Choroid plexus epithelial cell (primary cell): ENCODE results near the gene GEMIN2.
"Not testable (repeated sequence)": the region's sequence is repeated elsewhere in the genome, so short reads cannot be mapped to it uniquely, and the experiment has no call there.

ENCODE experiments used
- DNase-seq: peaks from one replicate; pipeline ENCODE4 v3.0.0-alpha.2; 2010; ENCODE audit warnings: low read depth
- H3K4me3 ChIP-seq: 2 replicates; pipeline ENCODE4 v1.5.1; 2011; ENCODE audit warnings: low read depth, mild to moderate bottlenecking, control low read depth, low read length, moderate library complexity
- TF ChIP-seq, protein P1 (sequence below): conservative IDR thresholded peaks from 2 replicates; pipeline ENCODE4 v1.5.1; 2011; ENCODE audit warnings: low read depth, mild to moderate bottlenecking, control low read depth, inconsistent platforms, low read length, moderate library complexity

GEMIN2 gene

DNA sequence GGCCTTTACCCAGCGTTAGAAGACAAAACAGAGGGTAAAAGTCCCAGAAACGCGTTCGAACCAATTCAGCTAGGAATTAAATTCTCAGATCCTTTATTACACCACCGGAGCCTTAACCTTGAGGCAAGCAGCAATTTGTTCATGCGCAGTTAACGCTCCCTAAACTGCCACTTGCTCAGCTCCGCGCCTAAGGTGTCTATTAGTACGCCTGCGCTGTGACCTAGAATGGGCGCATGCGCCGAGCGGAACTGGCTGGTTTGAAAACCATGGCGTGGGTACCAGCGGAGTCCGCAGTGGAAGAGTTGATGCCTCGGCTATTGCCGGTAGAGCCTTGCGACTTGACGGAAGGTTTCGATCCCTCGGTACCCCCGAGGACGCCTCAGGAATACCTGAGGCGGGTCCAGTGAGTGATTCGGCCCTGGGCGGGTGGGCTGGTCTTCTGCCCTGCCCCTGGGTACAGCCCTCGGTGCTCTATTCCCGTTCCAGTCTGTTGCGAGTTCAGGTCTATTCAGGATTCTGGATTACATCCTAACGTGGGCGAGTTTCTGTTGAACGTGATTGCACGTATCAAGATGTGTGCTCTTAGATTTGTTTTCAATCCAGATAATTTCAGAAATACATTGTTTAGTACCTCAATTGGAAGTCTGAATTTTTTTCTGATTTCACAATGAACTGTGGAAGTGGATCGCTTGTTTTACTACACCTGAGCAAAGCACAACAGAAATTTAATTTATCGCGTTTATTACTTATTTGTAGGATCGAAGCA lies at the start of gene GEMIN2:
Gene GEMIN2, plus strand, starts transcription at position 251 of the 766 bp plus-strand sequence. Its CDS starts 16 bp downstream, at position 267.
- TF ChIP-seq, protein P1, sequence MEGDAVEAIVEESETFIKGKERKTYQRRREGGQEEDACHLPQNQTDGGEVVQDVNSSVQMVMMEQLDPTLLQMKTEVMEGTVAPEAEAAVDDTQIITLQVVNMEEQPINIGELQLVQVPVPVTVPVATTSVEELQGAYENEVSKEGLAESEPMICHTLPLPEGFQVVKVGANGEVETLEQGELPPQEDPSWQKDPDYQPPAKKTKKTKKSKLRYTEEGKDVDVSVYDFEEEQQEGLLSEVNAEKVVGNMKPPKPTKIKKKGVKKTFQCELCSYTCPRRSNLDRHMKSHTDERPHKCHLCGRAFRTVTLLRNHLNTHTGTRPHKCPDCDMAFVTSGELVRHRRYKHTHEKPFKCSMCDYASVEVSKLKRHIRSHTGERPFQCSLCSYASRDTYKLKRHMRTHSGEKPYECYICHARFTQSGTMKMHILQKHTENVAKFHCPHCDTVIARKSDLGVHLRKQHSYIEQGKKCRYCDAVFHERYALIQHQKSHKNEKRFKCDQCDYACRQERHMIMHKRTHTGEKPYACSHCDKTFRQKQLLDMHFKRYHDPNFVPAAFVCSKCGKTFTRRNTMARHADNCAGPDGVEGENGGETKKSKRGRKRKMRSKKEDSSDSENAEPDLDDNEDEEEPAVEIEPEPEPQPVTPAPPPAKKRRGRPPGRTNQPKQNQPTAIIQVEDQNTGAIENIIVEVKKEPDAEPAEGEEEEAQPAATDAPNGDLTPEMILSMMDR = no peak
- peak; percentile 97 for DNase-seq
- peak within 1 kb of the TSS; percentile 73 for H3K4me3 ChIP-seq

DNA sequence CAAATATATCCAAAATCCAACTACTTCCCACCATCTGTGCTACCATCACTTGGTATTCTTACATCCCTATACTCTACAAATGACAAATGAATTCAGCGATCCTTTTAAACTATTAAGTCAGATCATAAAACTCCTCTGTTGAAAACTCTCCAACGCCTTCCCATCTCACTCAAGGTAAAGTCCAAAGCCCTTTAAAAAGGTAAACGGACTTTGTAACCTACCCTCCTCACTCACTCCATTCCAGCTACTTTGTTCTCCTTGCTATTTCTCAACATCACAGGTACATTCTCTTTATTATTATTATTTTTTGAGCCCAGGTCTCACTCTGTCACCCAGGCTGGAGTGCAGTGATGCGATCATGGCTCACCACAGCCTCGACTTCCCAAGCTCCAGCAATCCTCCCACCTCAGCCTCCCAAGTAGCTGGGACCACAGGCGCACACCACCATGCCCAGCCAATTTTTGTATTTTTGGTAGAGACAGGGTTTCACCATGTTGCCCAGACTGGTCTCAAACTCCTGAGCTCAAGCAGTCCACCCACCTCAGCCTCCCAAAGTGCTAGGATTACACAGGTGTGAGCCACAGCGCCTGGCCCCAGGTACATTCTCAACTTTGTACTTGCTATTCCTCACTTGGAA lies 44.8 kb upstream of the GEMIN2 start:
- DNase-seq, H3K4me3 ChIP-seq: not testable (repeated sequence)

DNA sequence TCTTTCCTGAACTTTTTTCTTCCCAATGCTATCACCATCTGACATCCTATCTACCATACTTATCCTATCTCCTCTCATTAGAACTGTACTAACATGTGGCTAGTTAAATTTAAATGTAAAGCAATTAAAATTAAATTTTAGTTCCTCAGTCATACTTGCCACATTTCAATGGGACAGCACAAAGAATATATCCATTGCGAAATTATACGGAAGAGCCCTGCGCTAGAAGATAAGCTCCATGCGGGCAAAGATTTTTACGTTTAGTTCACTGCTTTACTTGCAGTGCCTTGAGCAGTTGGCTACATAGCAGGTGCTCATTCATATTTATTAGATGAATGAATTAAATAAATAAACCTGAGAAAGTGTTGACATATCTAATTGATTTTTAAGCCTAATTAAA lies 44.2 kb upstream of the GEMIN2 start:
- no peak overlapping the region for H3K4me3 ChIP-seq
- TF ChIP-seq, protein P1 = no peak
- DNase-seq = no peak

- no peak overlapping the region for H3K4me3 ChIP-seq
- DNase-seq = no peak
- TF ChIP-seq, protein P1 = no peak
Observed at GRCh38 chr14:39071096-39071495, 43.0 kb upstream of the GEMIN2 start.

DNA sequence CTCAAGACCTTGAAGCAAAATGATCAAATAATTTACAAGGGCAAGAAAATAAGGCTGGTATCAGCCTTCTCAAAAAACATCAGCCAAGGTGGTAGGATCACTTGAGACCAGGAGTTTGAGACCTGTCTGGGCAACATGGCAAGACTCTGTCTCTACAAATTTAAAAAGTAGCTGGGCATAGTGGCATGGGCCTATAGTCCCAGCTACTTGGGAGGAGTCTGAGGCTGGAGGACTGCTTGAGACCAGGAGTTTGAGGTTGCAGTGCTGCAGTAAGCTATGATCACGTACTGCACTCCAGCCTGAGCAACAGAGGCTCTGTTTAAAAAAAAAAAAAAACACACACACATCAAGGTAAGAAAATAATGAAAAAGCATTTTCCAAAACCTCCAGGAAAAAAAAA lies 33.2 kb upstream of the GEMIN2 start:
- no peak overlapping the region for H3K4me3 ChIP-seq
- DNase-seq = no peak
- TF ChIP-seq, protein P1 = no peak

DNA sequence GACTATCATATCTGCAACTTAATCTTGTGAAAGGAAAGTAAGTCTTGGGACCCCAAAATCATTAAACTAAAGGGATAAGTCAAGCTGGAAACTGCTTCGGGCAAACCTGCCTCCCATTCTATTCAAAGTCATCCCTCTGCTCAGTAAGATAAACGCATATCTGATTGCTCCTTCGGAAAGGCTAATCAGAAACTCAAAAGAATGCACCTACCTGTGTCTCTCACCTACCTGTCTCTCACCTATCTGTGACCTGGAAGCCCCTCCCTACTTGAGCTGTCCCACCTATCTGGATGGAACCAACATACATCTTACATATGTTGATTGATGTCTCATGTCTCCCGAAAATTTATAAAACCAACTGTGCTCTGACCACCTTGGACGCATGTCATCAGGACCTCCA lies 31.0 kb upstream of the GEMIN2 start:
- H3K4me3 ChIP-seq = no peak overlapping the region
- DNase-seq = no peak
- TF ChIP-seq, protein P1 = no peak

DNA sequence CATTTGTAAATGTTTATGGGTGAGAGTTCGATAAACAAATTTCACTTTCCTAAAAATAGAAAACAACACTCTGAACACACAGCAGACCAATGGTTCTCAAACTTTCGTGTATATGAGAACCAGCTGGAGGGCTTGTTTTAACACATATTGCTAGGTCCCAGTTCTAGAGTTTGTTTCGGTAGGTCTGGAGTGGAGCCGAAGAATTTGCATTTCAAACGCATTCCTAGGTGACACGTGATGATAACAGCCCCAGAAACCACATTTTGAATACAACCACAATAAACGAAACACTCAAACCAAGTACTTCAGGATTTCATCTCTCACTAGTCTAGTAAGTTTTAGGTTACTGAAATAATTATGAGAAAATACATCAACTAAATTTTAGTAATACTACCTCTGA lies 28.2 kb upstream of the GEMIN2 start:
- no peak overlapping the region for H3K4me3 ChIP-seq
- TF ChIP-seq, protein P1 = no peak
- DNase-seq = peak; percentile 25
